K562 (cell line): ENCODE data around the gene FBXL2.

Experiments
- CREB1 ChIP-seq, 2 experiments: sonication (generic) in 1 of 2; formaldehyde crosslinking in 1 of 2; IDR thresholded peaks; 2 replicates each; pipeline versions ENCODE4 v1.6.1 to v1.8.0; 2012 to 2022; ENCODE audit warnings: inconsistent platforms in 1 of 2, mild to moderate bottlenecking in 1 of 2, missing genetic modification reagents in 1 of 2, moderate library complexity in 1 of 2
- GABPB1 ChIP-seq: sonication (generic); formaldehyde crosslinking; IDR thresholded peaks from 2 replicates; pipeline ENCODE4 v1.8.0; 2022; ENCODE audit warnings: mild to moderate bottlenecking, missing genetic modification reagents
- NR2C2 ChIP-seq, 2 experiments: fragments of 200-800 bp in 1 of 2; sonication (Bioruptor generic) in 1 of 2; sonication (generic) in 1 of 2; formaldehyde crosslinking in 1 of 2; IDR thresholded peaks; 2 replicates each; pipeline versions ENCODE4 v1.6.1 to v1.8.0; 2016 to 2022; ENCODE audit warnings: mild to moderate bottlenecking in 1 of 2, missing compliant biosample characterization in 1 of 2, missing genetic modification characterization in 1 of 2, missing genetic modification reagents in 1 of 2
- POLR2AphosphoS5 ChIP-seq: IDR thresholded peaks from 2 replicates; pipeline ENCODE4 v1.6.1; 2011; ENCODE audit warnings: mild to moderate bottlenecking, low read depth, low read length, moderate library complexity; ENCODE audit not compliant: control insufficient read depth, insufficient read depth
- RAD21 ChIP-seq, 2 experiments: fragments of 250-450 bp in 1 of 2; fragments of 450-650 bp in 1 of 2; sonication (Bioruptor Pico) in 1 of 2; formaldehyde crosslinking in 1 of 2; IDR thresholded peaks in 1 of 2; conservative IDR thresholded peaks in 1 of 2; 2 replicates each; pipeline versions ENCODE4 v1.4.0 to v1.8.0; 2020 to 2022; ENCODE audit warnings: mild to moderate bottlenecking in 2 of 2, moderate library complexity in 1 of 2
- SP1 ChIP-seq: sonication (generic); formaldehyde crosslinking; IDR thresholded peaks from 2 replicates; pipeline ENCODE4 v1.8.1; 2022; ENCODE audit warnings: mild to moderate bottlenecking, missing genetic modification reagents
- ZBED1 ChIP-seq: IDR thresholded peaks from 2 replicates; pipeline ENCODE4 v1.6.1; 2014
- ZNF79 ChIP-seq: fragments of 250-450 bp; sonication (Bioruptor Pico); IDR thresholded peaks from 2 replicates; pipeline ENCODE4 v1.4.0; 2020; ENCODE audit warnings: low read depth, mild to moderate bottlenecking, moderate library complexity
- TF ChIP-seq, protein P1 (sequence below): sonication (generic); formaldehyde crosslinking; IDR thresholded peaks from 2 replicates; pipeline ENCODE4 v1.8.1; 2023; ENCODE audit warnings: mild to moderate bottlenecking, missing genetic modification reagents
- TF ChIP-seq, protein P2 (sequence below), 3 experiments: fragments of 200-800 bp in 1 of 3; fragments of 250-450 bp in 1 of 3; fragments of 450-650 bp in 1 of 3; sonication (Bioruptor Pico) in 1 of 3; sonication (Bioruptor generic) in 1 of 3; formaldehyde crosslinking in 1 of 3; IDR thresholded peaks; 2 replicates each; pipeline versions ENCODE4 v1.6.1 to v1.8.0; 2016 to 2022; ENCODE audit warnings: mild to moderate bottlenecking in 2 of 3, missing genetic modification characterization in 2 of 3, missing compliant biosample characterization in 1 of 3, moderate library complexity in 1 of 3
- TF ChIP-seq, protein P3 (sequence below): IDR thresholded peaks from 3 replicates; pipeline ENCODE4 v1.6.1; 2011; ENCODE audit warnings: borderline replicate concordance, mild to moderate bottlenecking, moderate library complexity; ENCODE audit not compliant: insufficient read length; ENCODE audit errors: extremely low read depth
- TF ChIP-seq, protein P4 (sequence below): sonication (generic); formaldehyde crosslinking; IDR thresholded peaks from 2 replicates; pipeline ENCODE4 v1.9.0; 2022; ENCODE audit warnings: mild to moderate bottlenecking, missing genetic modification reagents
- TF ChIP-seq, protein P5 (sequence below), 3 experiments: IDR thresholded peaks in 2 of 3; conservative IDR thresholded peaks in 1 of 3; 2 replicates each; pipeline ENCODE4 v1.5.1; 2011 to 2012; ENCODE audit warnings: low read length in 3 of 3, mild to moderate bottlenecking in 3 of 3, control low read depth in 2 of 3, improper control_type of control experiment in 1 of 3, inconsistent platforms in 1 of 3, low read depth in 1 of 3, mixed read lengths in 1 of 3, moderate library complexity in 1 of 3; ENCODE audit not compliant: insufficient read depth in 2 of 3

DNA sequence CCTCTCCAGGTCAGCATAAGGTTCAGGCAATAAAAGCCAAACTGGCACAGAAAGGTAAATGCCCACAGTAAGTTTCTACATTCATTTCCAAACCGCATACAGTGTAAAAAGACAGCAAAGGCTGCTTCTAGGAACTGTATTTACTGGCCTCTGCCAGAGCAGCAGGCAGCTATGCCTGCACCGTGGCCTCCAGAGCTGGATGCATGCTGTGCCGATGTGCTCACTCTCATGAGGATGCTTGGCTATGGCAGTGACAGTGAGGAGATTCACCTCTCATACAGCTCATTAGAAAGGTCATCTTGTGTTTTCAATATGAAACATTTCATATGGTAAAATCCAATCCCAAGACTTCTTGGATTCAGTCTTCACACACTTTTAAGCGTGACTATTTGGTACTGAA, 112.7 kb downstream of the FBXL2 start:
- TF ChIP-seq RAD21 (CRISPR knock-in tag; conservative IDR thresholded peaks at IDR 0.05 in 1 of 2, IDR thresholded peaks at IDR 0.05 in 1 of 2) (no peak), CREB1 (IDR thresholded peaks at IDR 0.05) (no peak), CREB1 (CRISPR knock-in tag; IDR thresholded peaks at IDR 0.05) (no peak), ZNF79 (CRISPR knock-in tag) (no peak), SP1 (no peak), ZBED1 (no peak), GABPB1 (CRISPR knock-in tag) (no peak), NR2C2 (CRISPR knock-in tag; IDR thresholded peaks at IDR 0.05) (no peak), NR2C2 (tag; IDR thresholded peaks at IDR 0.05) (no peak), POLR2AphosphoS5 (no peak)
- TF ChIP-seq, protein P1, sequence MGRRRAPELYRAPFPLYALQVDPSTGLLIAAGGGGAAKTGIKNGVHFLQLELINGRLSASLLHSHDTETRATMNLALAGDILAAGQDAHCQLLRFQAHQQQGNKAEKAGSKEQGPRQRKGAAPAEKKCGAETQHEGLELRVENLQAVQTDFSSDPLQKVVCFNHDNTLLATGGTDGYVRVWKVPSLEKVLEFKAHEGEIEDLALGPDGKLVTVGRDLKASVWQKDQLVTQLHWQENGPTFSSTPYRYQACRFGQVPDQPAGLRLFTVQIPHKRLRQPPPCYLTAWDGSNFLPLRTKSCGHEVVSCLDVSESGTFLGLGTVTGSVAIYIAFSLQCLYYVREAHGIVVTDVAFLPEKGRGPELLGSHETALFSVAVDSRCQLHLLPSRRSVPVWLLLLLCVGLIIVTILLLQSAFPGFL (CRISPR knock-in tag): no peak
- TF ChIP-seq, protein P2, sequence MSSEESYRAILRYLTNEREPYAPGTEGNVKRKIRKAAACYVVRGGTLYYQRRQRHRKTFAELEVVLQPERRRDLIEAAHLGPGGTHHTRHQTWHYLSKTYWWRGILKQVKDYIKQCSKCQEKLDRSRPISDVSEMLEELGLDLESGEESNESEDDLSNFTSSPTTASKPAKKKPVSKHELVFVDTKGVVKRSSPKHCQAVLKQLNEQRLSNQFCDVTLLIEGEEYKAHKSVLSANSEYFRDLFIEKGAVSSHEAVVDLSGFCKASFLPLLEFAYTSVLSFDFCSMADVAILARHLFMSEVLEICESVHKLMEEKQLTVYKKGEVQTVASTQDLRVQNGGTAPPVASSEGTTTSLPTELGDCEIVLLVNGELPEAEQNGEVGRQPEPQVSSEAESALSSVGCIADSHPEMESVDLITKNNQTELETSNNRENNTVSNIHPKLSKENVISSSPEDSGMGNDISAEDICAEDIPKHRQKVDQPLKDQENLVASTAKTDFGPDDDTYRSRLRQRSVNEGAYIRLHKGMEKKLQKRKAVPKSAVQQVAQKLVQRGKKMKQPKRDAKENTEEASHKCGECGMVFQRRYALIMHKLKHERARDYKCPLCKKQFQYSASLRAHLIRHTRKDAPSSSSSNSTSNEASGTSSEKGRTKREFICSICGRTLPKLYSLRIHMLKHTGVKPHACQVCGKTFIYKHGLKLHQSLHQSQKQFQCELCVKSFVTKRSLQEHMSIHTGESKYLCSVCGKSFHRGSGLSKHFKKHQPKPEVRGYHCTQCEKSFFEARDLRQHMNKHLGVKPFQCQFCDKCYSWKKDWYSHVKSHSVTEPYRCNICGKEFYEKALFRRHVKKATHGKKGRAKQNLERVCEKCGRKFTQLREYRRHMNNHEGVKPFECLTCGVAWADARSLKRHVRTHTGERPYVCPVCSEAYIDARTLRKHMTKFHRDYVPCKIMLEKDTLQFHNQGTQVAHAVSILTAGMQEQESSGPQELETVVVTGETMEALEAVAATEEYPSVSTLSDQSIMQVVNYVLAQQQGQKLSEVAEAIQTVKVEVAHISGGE (CRISPR knock-in tag; IDR thresholded peaks at IDR 0.05): no peak
- TF ChIP-seq, protein P3, sequence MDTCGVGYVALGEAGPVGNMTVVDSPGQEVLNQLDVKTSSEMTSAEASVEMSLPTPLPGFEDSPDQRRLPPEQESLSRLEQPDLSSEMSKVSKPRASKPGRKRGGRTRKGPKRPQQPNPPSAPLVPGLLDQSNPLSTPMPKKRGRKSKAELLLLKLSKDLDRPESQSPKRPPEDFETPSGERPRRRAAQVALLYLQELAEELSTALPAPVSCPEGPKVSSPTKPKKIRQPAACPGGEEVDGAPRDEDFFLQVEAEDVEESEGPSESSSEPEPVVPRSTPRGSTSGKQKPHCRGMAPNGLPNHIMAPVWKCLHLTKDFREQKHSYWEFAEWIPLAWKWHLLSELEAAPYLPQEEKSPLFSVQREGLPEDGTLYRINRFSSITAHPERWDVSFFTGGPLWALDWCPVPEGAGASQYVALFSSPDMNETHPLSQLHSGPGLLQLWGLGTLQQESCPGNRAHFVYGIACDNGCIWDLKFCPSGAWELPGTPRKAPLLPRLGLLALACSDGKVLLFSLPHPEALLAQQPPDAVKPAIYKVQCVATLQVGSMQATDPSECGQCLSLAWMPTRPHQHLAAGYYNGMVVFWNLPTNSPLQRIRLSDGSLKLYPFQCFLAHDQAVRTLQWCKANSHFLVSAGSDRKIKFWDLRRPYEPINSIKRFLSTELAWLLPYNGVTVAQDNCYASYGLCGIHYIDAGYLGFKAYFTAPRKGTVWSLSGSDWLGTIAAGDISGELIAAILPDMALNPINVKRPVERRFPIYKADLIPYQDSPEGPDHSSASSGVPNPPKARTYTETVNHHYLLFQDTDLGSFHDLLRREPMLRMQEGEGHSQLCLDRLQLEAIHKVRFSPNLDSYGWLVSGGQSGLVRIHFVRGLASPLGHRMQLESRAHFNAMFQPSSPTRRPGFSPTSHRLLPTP: no peak
- TF ChIP-seq, protein P4, sequence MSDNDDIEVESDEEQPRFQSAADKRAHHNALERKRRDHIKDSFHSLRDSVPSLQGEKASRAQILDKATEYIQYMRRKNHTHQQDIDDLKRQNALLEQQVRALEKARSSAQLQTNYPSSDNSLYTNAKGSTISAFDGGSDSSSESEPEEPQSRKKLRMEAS (CRISPR knock-in tag): no peak
- TF ChIP-seq, protein P5, sequence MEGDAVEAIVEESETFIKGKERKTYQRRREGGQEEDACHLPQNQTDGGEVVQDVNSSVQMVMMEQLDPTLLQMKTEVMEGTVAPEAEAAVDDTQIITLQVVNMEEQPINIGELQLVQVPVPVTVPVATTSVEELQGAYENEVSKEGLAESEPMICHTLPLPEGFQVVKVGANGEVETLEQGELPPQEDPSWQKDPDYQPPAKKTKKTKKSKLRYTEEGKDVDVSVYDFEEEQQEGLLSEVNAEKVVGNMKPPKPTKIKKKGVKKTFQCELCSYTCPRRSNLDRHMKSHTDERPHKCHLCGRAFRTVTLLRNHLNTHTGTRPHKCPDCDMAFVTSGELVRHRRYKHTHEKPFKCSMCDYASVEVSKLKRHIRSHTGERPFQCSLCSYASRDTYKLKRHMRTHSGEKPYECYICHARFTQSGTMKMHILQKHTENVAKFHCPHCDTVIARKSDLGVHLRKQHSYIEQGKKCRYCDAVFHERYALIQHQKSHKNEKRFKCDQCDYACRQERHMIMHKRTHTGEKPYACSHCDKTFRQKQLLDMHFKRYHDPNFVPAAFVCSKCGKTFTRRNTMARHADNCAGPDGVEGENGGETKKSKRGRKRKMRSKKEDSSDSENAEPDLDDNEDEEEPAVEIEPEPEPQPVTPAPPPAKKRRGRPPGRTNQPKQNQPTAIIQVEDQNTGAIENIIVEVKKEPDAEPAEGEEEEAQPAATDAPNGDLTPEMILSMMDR (IDR thresholded peaks at IDR 0.05 in 2 of 3, conservative IDR thresholded peaks at IDR 0.05 in 1 of 3; ENCODE audit: insufficient read depth in 2 of 3, low read depth in 1 of 3, low read length in 3 of 3): no peak
